ENCODE measurements around the gene TSPAN3. TPM values are rescaled to one million over a fixed set of nuclear protein-coding genes. Genes with fewer than 3 reads are reported as not detected.
A peak's percentile ranks its signal among the peaks of the same experiment; 100 is the strongest.

Gene TSPAN3
- total RNA-seq, 4 donors from 2014 or later, result 92.2 to 165 (median 131) TPM

- TF ChIP-seq EP300 (IDR thresholded peaks at IDR 0.05) (no peak), CTCF (IDR thresholded peaks at IDR 0.05) (no peak), POLR2A (IDR thresholded peaks at IDR 0.05; ENCODE audit: low read depth) (no peak), POLR2AphosphoS5 (IDR thresholded peaks at IDR 0.05) (no peak)
- H3K4me1 ChIP-seq, result peaks cover 0 to 13% (median 11%) of the 10 kb centered on the region in 4 donors
- WGBS, result 92% methylated on average over 12 of the region's 21 CpGs
- no peaks in the 10 kb centered on the region for H3K9me3 ChIP-seq
- H3K4me3 ChIP-seq, result no peak overlapping the region
- no peaks in the 10 kb centered on the region for H3K36me3 ChIP-seq
- no peak overlapping the region for H3K27ac ChIP-seq (replicated peaks in 1 of 4)
- H3K27me3 ChIP-seq, result peaks cover 0 to 37% (median 0%) of the 10 kb centered on the region in 4 donors
- no peak for DNase-seq (ENCODE audit: extremely low spot score)
- intact Hi-C loops (cut with DNase I), result loop anchor here (5.0 kb wide), 1 partner anchor 57 kb away; no protein-coding TSS in a partner anchor
Observed at GRCh38 chr15:77029166-77030047, 41.5 kb downstream of the TSPAN3 start.

- no peak for DNase-seq (ENCODE audit: extremely low spot score)
- no peak overlapping the region for H3K27ac ChIP-seq (replicated peaks in 1 of 4)
- 65% methylated on average over 12 of the region's 22 CpGs for WGBS
- no peaks in the 10 kb centered on the region for H3K9me3 ChIP-seq
- TF ChIP-seq EP300 (IDR thresholded peaks at IDR 0.05), result no peak
- no peak for TF ChIP-seq CTCF (IDR thresholded peaks at IDR 0.05)
- no peak for TF ChIP-seq POLR2A (IDR thresholded peaks at IDR 0.05; ENCODE audit: low read depth)
- no peak for TF ChIP-seq POLR2AphosphoS5 (IDR thresholded peaks at IDR 0.05)
- H3K27me3 ChIP-seq, result peaks cover 0 to 41% (median 0%) of the 10 kb centered on the region in 4 donors
- peak overlapping the region; percentile 34 to 47 (median 38) for H3K4me3 ChIP-seq
- peaks cover 0 to 18% (median 16%) of the 10 kb centered on the region in 4 donors for H3K4me1 ChIP-seq
- H3K36me3 ChIP-seq, result no peaks in the 10 kb centered on the region
- intact Hi-C loops (cut with DNase I), result no loop called here
Observed at GRCh38 chr15:77028451-77029165, 42.3 kb downstream of the TSPAN3 start.

GRCh38 chr15:77027697-77028450 lies 43.0 kb downstream of the TSPAN3 start:
- intact Hi-C loops (cut with DNase I), result no loop called here
- DNase-seq (ENCODE audit: extremely low spot score), result no peak
- WGBS, result 53% methylated on average over 28 of the region's 45 CpGs
- Histone ChIP-seq H3K9me3 (no peaks in the 10 kb centered on the region), H3K36me3 (no peaks in the 10 kb centered on the region), H3K4me3 (peak overlapping the region; percentile 34 to 47 (median 38)), H3K27me3 (peaks cover 0 to 42% (median 0%) of the 10 kb centered on the region in 4 donors), H3K27ac (replicated peaks in 1 of 4) (no peak overlapping the region), H3K4me1 (peaks cover 0 to 18% (median 16%) of the 10 kb centered on the region in 4 donors)
- TF ChIP-seq CTCF (IDR thresholded peaks at IDR 0.05) (no peak), POLR2AphosphoS5 (IDR thresholded peaks at IDR 0.05) (no peak), EP300 (IDR thresholded peaks at IDR 0.05) (no peak), POLR2A (IDR thresholded peaks at IDR 0.05; ENCODE audit: low read depth) (no peak)

GRCh38 chr15:77027111-77027696 lies 43.7 kb downstream of the TSPAN3 start:
- H3K27me3 ChIP-seq, result peaks cover 0 to 42% (median 0%) of the 10 kb centered on the region in 4 donors
- intact Hi-C loops (cut with DNase I), result no loop called here
- WGBS, result 75% methylated on average over 9 of the region's 12 CpGs
- no peaks in the 10 kb centered on the region for H3K9me3 ChIP-seq
- H3K4me1 ChIP-seq, result peaks cover 0 to 18% (median 16%) of the 10 kb centered on the region in 4 donors
- H3K36me3 ChIP-seq, result no peaks in the 10 kb centered on the region
- H3K27ac ChIP-seq (replicated peaks in 1 of 4), result no peak overlapping the region
- no peak overlapping the region for H3K4me3 ChIP-seq
- DNase-seq (ENCODE audit: extremely low spot score), result no peak
- TF ChIP-seq POLR2A (IDR thresholded peaks at IDR 0.05; ENCODE audit: low read depth) (no peak), POLR2AphosphoS5 (IDR thresholded peaks at IDR 0.05) (no peak), EP300 (IDR thresholded peaks at IDR 0.05) (no peak), CTCF (IDR thresholded peaks at IDR 0.05) (no peak)

All from esophagus muscularis mucosa (tissue), 4 donors.